ENCODE measurements around the gene OR10J1. TPM values are rescaled to one million over a fixed set of nuclear protein-coding genes. Genes with fewer than 3 reads are reported as not detected.

The OR10J1 gene
- polyA plus RNA-seq, 1 donor: not detected

- Histone ChIP-seq H3K9me3 (ENCODE audit: control insufficient read depth, low read depth, low read length) (no peaks in the 10 kb centered on the region), H3K27ac (ENCODE audit: low read length) (no peak overlapping the region), H3K4me1 (ENCODE audit: control insufficient read depth, insufficient read depth, low read length) (no peaks in the 10 kb centered on the region), H3K36me3 (ENCODE audit: control insufficient read depth, insufficient read depth, low read length) (no peaks in the 10 kb centered on the region), H3K4me3 (ENCODE audit: low read length) (no peak overlapping the region), H3K27me3 (ENCODE audit: control insufficient read depth, insufficient read depth, low read length) (no peaks in the 10 kb centered on the region)
- 90% methylated on average over 2 of the region's 4 CpGs for WGBS (ENCODE audit: insufficient coverage, low lambda C conversion rate)
- DNase-seq: no peak
Observed at GRCh38 chr1:159483501-159483900, 44.0 kb downstream of the OR10J1 start.

Other genes starting within 250 kb of the OR10J1 start
- 3.2 TPM for gene ACKR1, start 234.8 kb upstream of the OR10J1 start, polyA plus RNA-seq
- 0.28 TPM for gene FCER1A, start 137.4 kb upstream of the OR10J1 start, polyA plus RNA-seq
- gene OR10J4, start 7.5 kb upstream of the OR10J1 start, polyA plus RNA-seq: not detected
- 0.07 TPM for gene OR10J5, start 96.3 kb downstream of the OR10J1 start, polyA plus RNA-seq
- gene APCS, start 148.1 kb downstream of the OR10J1 start, polyA plus RNA-seq: 0.06 TPM